GM12891 (cell line): ENCODE data around the gene CALR.

ENCODE experiments used
- PAX5 ChIP-seq: IDR thresholded peaks from 2 replicates; pipeline ENCODE4 v1.6.1; 2011; ENCODE audit warnings: low read length, moderate library complexity, mild to moderate bottlenecking; ENCODE audit not compliant: insufficient read depth, severe bottlenecking
- POLR2A ChIP-seq: IDR thresholded peaks from 2 replicates; pipeline ENCODE4 v1.6.1; 2011; ENCODE audit warnings: low read depth, low read length, control low read depth
- POLR2AphosphoS5 ChIP-seq: IDR thresholded peaks from 2 replicates; pipeline ENCODE4 v1.6.1; 2011; ENCODE audit warnings: low read depth, low read length, control low read depth
- POU2F2 ChIP-seq: IDR thresholded peaks from 2 replicates; pipeline ENCODE4 v1.6.1; 2011; ENCODE audit warnings: low read depth, mild to moderate bottlenecking, control low read depth, low read length, moderate library complexity
- TAF1 ChIP-seq: IDR thresholded peaks from 2 replicates; pipeline ENCODE4 v1.6.1; 2011; ENCODE audit warnings: low read depth, low read length, control low read depth

DNA sequence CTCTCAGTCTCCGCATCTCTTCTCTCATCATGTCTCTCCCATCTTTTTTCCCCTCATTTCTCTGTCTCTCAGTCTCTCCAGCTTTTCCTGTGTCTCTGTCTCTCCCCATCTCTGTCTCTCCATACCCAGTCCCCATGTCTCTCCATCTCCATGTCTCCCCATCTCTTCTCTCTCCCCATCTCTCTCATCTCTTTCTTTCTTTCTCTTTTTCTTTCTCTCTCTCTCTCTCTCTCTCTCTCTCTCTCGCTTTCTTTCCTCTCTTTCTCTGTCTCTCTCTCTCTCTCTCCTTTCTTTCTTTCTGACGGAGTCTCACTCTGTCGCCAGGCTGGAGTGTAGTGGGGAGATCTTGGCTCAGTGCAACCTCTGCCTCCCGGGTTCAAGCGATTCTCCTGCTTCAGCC, 44.2 kb downstream of the CALR start:
- no peak for TF ChIP-seq PAX5
- no peak for TF ChIP-seq POLR2A
- no peak for TF ChIP-seq TAF1
- TF ChIP-seq POLR2AphosphoS5, result no peak
- TF ChIP-seq POU2F2, result no peak
